HepG2 (cell line): Measurements from ENCODE around the gene MEX3D. TPM values are rescaled to one million over a fixed set of nuclear protein-coding genes. Genes with fewer than 3 reads are reported as not detected.

Experiments used
- AGO2 ChIP-seq: fragments of 200-400 bp; formaldehyde crosslinking; optimal IDR thresholded peaks from 2 replicates; pipeline ENCODE3; 2017; ENCODE audit warnings: mild to moderate bottlenecking, low read depth, low read length, moderate library complexity
- ETS1 ChIP-seq: sonication (generic); formaldehyde crosslinking; IDR thresholded peaks from 2 replicates; pipeline ENCODE4 v1.4.0; 2020; ENCODE audit warnings: missing genetic modification reagents
- MATR3 ChIP-seq: sonication (generic); formaldehyde crosslinking; IDR thresholded peaks from 2 replicates; pipeline ENCODE4 v1.4.0; 2020; ENCODE audit warnings: missing genetic modification reagents
- NR0B2 ChIP-seq: sonication (generic); formaldehyde crosslinking; IDR thresholded peaks from 2 replicates; pipeline ENCODE4 v1.4.0; 2020; ENCODE audit warnings: mild to moderate bottlenecking, missing genetic modification reagents
- SIX1 ChIP-seq: sonication (generic); formaldehyde crosslinking; IDR thresholded peaks from 2 replicates; pipeline ENCODE4 v1.4.0; 2020; ENCODE audit warnings: missing genetic modification reagents, borderline replicate concordance
- SMAD9 ChIP-seq: sonication (generic); formaldehyde crosslinking; IDR thresholded peaks from 2 replicates; pipeline ENCODE4 v1.5.1; 2020; ENCODE audit warnings: mild to moderate bottlenecking, missing genetic modification reagents
- SP5 ChIP-seq: IDR thresholded peaks from 2 replicates; pipeline ENCODE4 v1.6.1; 2016; ENCODE audit warnings: low read depth, borderline replicate concordance
- ZBTB42 ChIP-seq: sonication (generic); formaldehyde crosslinking; IDR thresholded peaks from 2 replicates; pipeline ENCODE4 v1.5.0; 2020; ENCODE audit warnings: mild to moderate bottlenecking, missing genetic modification reagents
- ZNF609 ChIP-seq: sonication (generic); formaldehyde crosslinking; IDR thresholded peaks from 2 replicates; pipeline ENCODE4 v1.4.0; 2020; ENCODE audit warnings: mild to moderate bottlenecking, missing genetic modification reagents, borderline replicate concordance
- ZNF891 ChIP-seq: sonication (generic); formaldehyde crosslinking; IDR thresholded peaks from 2 replicates; pipeline ENCODE4 v1.5.0; 2020; ENCODE audit warnings: mild to moderate bottlenecking, missing genetic modification reagents
- ZSCAN5A ChIP-seq: sonication (generic); formaldehyde crosslinking; IDR thresholded peaks from 2 replicates; pipeline ENCODE4 v1.8.0; 2022; ENCODE audit warnings: mild to moderate bottlenecking, missing genetic modification reagents, borderline replicate concordance
- polyA plus RNA-seq, 8 experiments: library from polyadenylated mRNA; depleted of rRNA in 3 of 8; stranded (reverse) in 7 of 8; unstranded in 1 of 8; fragments of >200 nt; fragmentation: Illumina TruSeq in 4 of 8; extraction: Trizol in 4 of 8; gene quantifications; 2 replicates each; pipeline versions ENCODE4 v1.2.1 to v1.2.3, GENCODE V29; 2011 to 2016; ENCODE audit warnings: low read depth in 4 of 8, missing spikeins in 1 of 8, mixed read lengths in 1 of 8; ENCODE audit not compliant: insufficient read depth in 1 of 8
- total RNA-seq, 5 experiments: library from RNA; depleted of rRNA; stranded (reverse); fragments of >200 nt; fragmentation: Illumina TruSeq; extraction: Trizol; gene quantifications; 2 replicates each; pipeline ENCODE4 v1.2.3, GENCODE V29; 2016; ENCODE audit warnings: low read depth in 1 of 5
- TF ChIP-seq, protein P1 (sequence below): sonication (generic); formaldehyde crosslinking; IDR thresholded peaks from 2 replicates; pipeline ENCODE4 v1.8.1; 2023; ENCODE audit warnings: missing genetic modification reagents, mild to moderate bottlenecking, borderline replicate concordance
- TF ChIP-seq, protein P2 (sequence below): sonication (generic); formaldehyde crosslinking; IDR thresholded peaks from 2 replicates; pipeline ENCODE4 v1.4.0; 2020; ENCODE audit warnings: low read depth, missing genetic modification reagents
- TF ChIP-seq, protein P3 (sequence below): sonication (generic); formaldehyde crosslinking; IDR thresholded peaks from 2 replicates; pipeline ENCODE4 v1.9.0; 2021; ENCODE audit warnings: missing genetic modification reagents, mild to moderate bottlenecking, borderline replicate concordance

MEX3D gene
- total and polyA plus RNA-seq, 2 of the 13 experiments (the other 11 are each of a cell fraction or from before 2014, with no cell fraction given) = 3.6 to 17.1 TPM

GRCh38 chr19:1592755-1593500 lies 24.8 kb upstream of the MEX3D start, which contains the start of gene MBD3 (continued):
- TF ChIP-seq ZNF609 (CRISPR knock-in tag) (peak; percentile 36; the same call in 1 of the 2 replicates), ETS1 (CRISPR knock-in tag) (no peak), ZNF891 (peak; percentile 15; the same call in 1 of the 2 replicates), NR0B2 (CRISPR knock-in tag) (no peak), SMAD9 (CRISPR knock-in tag) (no peak), MATR3 (no peak), AGO2 (peak; percentile 85), ZSCAN5A (no peak), SIX1 (CRISPR knock-in tag) (no peak), ZBTB42 (no peak), SP5 (no peak)
- TF ChIP-seq, protein P1, sequence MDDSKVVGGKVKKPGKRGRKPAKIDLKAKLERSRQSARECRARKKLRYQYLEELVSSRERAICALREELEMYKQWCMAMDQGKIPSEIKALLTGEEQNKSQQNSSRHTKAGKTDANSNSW (CRISPR knock-in tag) = no peak
- TF ChIP-seq, protein P2, sequence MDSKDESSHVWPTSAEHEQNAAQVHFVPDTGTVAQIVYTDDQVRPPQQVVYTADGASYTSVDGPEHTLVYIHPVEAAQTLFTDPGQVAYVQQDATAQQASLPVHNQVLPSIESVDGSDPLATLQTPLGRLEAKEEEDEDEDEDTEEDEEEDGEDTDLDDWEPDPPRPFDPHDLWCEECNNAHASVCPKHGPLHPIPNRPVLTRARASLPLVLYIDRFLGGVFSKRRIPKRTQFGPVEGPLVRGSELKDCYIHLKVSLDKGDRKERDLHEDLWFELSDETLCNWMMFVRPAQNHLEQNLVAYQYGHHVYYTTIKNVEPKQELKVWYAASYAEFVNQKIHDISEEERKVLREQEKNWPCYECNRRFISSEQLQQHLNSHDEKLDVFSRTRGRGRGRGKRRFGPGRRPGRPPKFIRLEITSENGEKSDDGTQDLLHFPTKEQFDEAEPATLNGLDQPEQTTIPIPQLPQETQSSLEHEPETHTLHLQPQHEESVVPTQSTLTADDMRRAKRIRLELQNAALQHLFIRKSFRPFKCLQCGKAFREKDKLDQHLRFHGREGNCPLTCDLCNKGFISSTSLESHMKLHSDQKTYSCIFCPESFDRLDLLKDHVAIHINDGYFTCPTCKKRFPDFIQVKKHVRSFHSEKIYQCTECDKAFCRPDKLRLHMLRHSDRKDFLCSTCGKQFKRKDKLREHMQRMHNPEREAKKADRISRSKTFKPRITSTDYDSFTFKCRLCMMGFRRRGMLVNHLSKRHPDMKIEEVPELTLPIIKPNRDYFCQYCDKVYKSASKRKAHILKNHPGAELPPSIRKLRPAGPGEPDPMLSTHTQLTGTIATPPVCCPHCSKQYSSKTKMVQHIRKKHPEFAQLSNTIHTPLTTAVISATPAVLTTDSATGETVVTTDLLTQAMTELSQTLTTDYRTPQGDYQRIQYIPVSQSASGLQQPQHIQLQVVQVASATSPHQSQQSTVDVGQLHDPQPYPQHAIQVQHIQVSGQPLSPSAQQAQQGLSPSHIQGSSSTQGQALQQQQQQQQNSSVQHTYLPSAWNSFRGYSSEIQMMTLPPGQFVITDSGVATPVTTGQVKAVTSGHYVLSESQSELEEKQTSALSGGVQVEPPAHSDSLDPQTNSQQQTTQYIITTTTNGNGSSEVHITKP (CRISPR knock-in tag) = no peak
- TF ChIP-seq, protein P3, sequence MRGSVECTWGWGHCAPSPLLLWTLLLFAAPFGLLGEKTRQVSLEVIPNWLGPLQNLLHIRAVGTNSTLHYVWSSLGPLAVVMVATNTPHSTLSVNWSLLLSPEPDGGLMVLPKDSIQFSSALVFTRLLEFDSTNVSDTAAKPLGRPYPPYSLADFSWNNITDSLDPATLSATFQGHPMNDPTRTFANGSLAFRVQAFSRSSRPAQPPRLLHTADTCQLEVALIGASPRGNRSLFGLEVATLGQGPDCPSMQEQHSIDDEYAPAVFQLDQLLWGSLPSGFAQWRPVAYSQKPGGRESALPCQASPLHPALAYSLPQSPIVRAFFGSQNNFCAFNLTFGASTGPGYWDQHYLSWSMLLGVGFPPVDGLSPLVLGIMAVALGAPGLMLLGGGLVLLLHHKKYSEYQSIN (CRISPR knock-in tag) = no peak
